ENCODE results near the gene ALK. TPM values are rescaled to one million over a fixed set of nuclear protein-coding genes. Genes with fewer than 3 reads are reported as not detected.
A peak's percentile ranks its signal among the peaks of the same experiment; 100 is the strongest.

The ALK gene
- total RNA-seq, 2 experiments from 2014 or later: not detected

DNA sequence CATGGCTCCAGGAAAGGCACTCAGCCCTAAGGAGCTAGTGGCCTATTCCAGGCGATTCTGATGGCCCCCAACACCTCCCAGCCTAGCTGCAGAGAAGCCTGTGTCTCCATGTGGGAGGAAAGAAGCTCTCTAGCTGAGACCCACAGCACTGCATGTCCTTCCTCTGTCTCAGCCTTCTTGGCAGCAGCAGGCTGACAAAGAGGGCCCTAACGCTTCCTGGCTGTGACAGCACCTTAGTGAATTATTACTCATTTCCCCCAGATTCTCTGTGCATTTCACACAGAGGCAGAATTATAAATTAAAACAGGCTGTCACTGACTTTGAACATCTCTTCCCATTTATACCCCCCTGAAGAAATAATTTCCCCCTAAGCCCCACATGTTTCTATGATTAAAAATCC, 599.4 kb downstream of the ALK start:
- POLR2A ChIA-PET: no interaction called here

DNA sequence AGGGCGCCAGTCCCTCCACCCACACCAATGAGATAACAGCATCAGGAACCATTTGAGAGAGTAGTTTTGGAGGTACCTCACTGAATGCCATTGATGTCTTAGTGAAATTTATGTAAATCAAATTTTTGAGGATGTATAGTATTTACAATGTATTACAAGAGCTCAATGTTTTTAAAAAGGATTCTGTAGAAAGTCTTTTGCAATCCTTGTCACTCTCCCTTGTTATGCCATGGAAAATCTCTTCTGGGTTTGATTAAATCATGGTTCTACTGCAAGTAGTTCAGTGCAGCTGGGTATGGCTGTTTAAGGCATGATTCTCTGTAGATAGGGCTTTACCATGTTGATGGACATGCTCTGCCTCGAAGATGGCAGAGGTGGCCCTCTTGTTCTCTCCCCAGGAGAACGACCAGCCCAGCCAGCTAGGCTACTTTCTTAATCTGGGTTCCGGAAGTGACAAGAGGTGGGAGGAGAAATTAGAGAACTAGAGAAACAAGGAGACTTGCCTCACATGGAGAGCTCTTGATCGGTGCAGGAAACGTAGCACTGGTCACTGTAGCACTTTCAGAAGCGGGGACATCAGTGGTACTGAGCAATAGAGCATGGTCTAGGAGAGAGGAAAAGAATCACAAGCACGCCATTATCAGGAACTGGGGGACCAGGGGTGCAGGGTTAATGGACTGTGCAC, 603.4 kb downstream of the ALK start:
- Mint-ChIP-seq H3K36me3 (ENCODE audit: low read depth) (no peaks in the 10 kb centered on the region), H3K27ac (no peak overlapping the region), H3K4me1 (ENCODE audit: low read depth) (peaks cover 36% of the 10 kb centered on the region), H3K27me3 (peaks cover 30% of the 10 kb centered on the region), H3K9me3 (no peaks in the 10 kb centered on the region), H3K4me3 (no peak overlapping the region)
- no peak for DNase-seq
- no peak for ATAC-seq
- intact Hi-C loops (cut with micrococcal nuclease): no loop called here
- CTCF ChIA-PET: interaction anchor here (0.9 to 2.3 kb wide), 3 partner anchors 9 to 20 kb away, joined by 3 to 11 read pairs (median 3); no protein-coding TSS in a partner anchor
- POLR2A ChIA-PET: no interaction called here
- TF ChIP-seq, protein P1, sequence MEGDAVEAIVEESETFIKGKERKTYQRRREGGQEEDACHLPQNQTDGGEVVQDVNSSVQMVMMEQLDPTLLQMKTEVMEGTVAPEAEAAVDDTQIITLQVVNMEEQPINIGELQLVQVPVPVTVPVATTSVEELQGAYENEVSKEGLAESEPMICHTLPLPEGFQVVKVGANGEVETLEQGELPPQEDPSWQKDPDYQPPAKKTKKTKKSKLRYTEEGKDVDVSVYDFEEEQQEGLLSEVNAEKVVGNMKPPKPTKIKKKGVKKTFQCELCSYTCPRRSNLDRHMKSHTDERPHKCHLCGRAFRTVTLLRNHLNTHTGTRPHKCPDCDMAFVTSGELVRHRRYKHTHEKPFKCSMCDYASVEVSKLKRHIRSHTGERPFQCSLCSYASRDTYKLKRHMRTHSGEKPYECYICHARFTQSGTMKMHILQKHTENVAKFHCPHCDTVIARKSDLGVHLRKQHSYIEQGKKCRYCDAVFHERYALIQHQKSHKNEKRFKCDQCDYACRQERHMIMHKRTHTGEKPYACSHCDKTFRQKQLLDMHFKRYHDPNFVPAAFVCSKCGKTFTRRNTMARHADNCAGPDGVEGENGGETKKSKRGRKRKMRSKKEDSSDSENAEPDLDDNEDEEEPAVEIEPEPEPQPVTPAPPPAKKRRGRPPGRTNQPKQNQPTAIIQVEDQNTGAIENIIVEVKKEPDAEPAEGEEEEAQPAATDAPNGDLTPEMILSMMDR (IDR thresholded peaks at IDR 0.05): no peak

More for the DNA sequence above, 599.4 kb downstream of the ALK start:
- no peak overlapping the region for H3K4me3 Mint-ChIP-seq
- ATAC-seq (peak; percentile 82), DNase-seq (peak; percentile 41)
- intact Hi-C loops (cut with micrococcal nuclease): no loop called here
- no peak overlapping the region for H3K27ac Mint-ChIP-seq
- H3K9me3 Mint-ChIP-seq: no peaks in the 10 kb centered on the region
- CTCF ChIA-PET: interaction anchor here (0.7 to 2.2 kb wide), 2 partner anchors 12 to 15 kb away, joined by 3 to 12 read pairs; no protein-coding TSS in a partner anchor
- TF ChIP-seq, protein P1 (IDR thresholded peaks at IDR 0.05): no peak
- peaks cover 13% of the 10 kb centered on the region for H3K4me1 Mint-ChIP-seq (ENCODE audit: low read depth)
- H3K36me3 Mint-ChIP-seq (ENCODE audit: low read depth): no peaks in the 10 kb centered on the region
- H3K27me3 Mint-ChIP-seq: peaks cover 26% of the 10 kb centered on the region

DNA sequence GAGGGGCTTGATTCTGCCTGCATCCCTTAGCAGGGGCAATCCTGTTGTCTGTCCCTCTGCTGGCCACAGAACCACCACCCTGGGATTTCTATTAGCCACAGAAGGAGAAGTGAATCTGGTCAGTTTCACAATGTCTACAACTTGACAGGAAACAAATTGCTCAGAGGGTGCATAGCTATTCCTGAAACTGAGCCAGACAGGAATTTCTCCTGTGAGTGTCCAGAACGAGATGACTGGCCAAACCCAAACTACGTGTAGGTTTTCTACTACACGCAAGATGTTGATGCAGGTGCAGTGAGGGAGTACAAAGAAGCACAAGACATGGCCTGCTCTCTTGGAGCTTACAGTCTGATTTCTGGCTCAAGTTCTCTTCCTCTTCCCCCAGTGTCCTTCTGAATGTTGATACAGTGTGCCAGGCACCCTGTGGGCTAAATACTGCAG, 604.3 kb downstream of the ALK start:
- POLR2A ChIA-PET: no interaction called here
- H3K9me3 Mint-ChIP-seq: no peaks in the 10 kb centered on the region
- peaks cover 33% of the 10 kb centered on the region for H3K4me1 Mint-ChIP-seq (ENCODE audit: low read depth)
- DNase-seq: no peak
- intact Hi-C loops (cut with micrococcal nuclease): no loop called here
- H3K27ac Mint-ChIP-seq: no peak overlapping the region
- peaks cover 35% of the 10 kb centered on the region for H3K27me3 Mint-ChIP-seq
- H3K4me3 Mint-ChIP-seq: no peak overlapping the region
- TF ChIP-seq, protein P1 (IDR thresholded peaks at IDR 0.05): no peak
- H3K36me3 Mint-ChIP-seq (ENCODE audit: low read depth): no peaks in the 10 kb centered on the region
- CTCF ChIA-PET: interaction anchor here (0.9 to 2.3 kb wide), 3 partner anchors 8 to 21 kb away, joined by 3 to 11 read pairs (median 3); no protein-coding TSS in a partner anchor
- ATAC-seq: no peak

DNA sequence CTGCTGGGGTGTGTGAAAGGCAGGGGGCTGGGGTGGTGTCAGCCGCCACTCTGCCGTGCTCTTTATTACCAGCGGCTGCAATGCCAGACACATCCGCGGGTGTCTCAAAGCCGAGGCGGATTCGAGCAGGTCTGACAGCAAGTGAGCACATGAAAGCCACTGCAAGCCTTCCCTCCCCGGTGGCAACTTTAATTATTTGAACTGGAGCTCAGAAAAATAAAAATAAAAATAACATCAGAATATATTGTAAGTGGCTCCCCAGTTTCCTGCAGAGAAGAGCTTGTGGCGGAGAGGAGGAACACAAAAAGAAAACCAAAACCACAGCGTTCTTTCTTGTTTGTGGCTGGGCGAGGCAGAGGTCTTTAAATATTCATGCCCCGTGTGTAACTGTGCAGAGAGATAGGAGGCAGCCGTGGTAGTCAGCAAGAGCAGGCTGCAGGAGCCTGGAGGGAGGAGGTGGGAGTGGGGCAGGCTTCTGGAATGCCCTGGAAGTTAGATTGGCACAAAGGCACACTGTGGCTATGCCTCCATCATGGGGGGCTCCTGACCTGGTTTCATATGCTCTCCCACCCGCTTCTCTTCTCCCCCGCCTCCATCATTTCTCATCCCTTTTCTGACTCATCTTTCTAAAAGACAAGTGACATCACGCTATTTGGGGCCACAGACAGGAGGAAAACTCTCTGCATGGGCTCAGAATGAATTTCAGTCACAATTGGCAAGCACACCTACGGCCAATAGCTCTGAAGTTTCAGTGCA, 606.4 kb downstream of the ALK start:
- no peaks in the 10 kb centered on the region for H3K36me3 Mint-ChIP-seq (ENCODE audit: low read depth)
- peaks cover 29% of the 10 kb centered on the region for H3K4me1 Mint-ChIP-seq (ENCODE audit: low read depth)
- H3K27me3 Mint-ChIP-seq: peaks cover 38% of the 10 kb centered on the region
- H3K27ac Mint-ChIP-seq: peak overlapping the region; percentile 53
- ChIA-PET CTCF (interaction anchor here (1.0 to 1.6 kb wide), 5 partner anchors 9 to 102 kb away, joined by 3 to 8 read pairs (median 3); no protein-coding TSS in a partner anchor), POLR2A (interaction anchor here (2.0 kb wide), 1 partner anchor 14 kb away, joined by 4 read pairs; no protein-coding TSS in a partner anchor)
- peak overlapping the region; percentile 62 for H3K4me3 Mint-ChIP-seq
- no peaks in the 10 kb centered on the region for H3K9me3 Mint-ChIP-seq
- TF ChIP-seq, protein P1 (IDR thresholded peaks at IDR 0.05): peak; percentile 55
- ATAC-seq (peak; percentile 85), DNase-seq (peak; percentile 82)
- intact Hi-C loops (cut with micrococcal nuclease): no loop called here
